Measurements from ENCODE around the gene ELMOD3. TPM values are rescaled to one million over a fixed set of nuclear protein-coding genes. Genes with fewer than 3 reads are reported as not detected.
"Not testable (repeated sequence)": the region's sequence is repeated elsewhere in the genome, so short reads cannot be mapped to it uniquely, and the experiment has no call there.

The ELMOD3 gene
- total RNA-seq, 1 donor from 2014 or later: 25.4 TPM

GRCh38 chr2:85340034-85340892 is 14.3 kb upstream of the ELMOD3 start:
- TF ChIP-seq CTCF (IDR thresholded peaks at IDR 0.05): no peak
- Mint-ChIP-seq H3K27me3 (no peaks in the 10 kb centered on the region), H3K9me3 (no peaks in the 10 kb centered on the region), H3K4me1 (no peaks in the 10 kb centered on the region), H3K27ac (no peak overlapping the region), H3K4me3 (no peak overlapping the region), H3K36me3 (ENCODE audit: low read depth) (peaks cover 28% of the 10 kb centered on the region)
- POLR2A ChIA-PET: no interaction called here
- intact Hi-C loops (cut with micrococcal nuclease): no loop called here
- no peak for DNase-seq
- no peak for ATAC-seq (ENCODE audit: low read depth)
- CTCF ChIA-PET: interaction anchor here (1.6 kb wide), 1 partner anchor 212 kb away, joined by 3 read pairs; no protein-coding TSS in a partner anchor

GRCh38 chr2:85341269-85342029 is 13.1 kb upstream of the ELMOD3 start:
- Mint-ChIP-seq H3K4me1 (no peaks in the 10 kb centered on the region), H3K9me3 (no peaks in the 10 kb centered on the region), H3K27me3 (no peaks in the 10 kb centered on the region), H3K4me3 (no peak overlapping the region), H3K36me3 (ENCODE audit: low read depth) (peaks cover 38% of the 10 kb centered on the region), H3K27ac (no peak overlapping the region)
- no peak for TF ChIP-seq CTCF (IDR thresholded peaks at IDR 0.05)
- intact Hi-C loops (cut with micrococcal nuclease): no loop called here
- ChIA-PET POLR2A (interaction anchor here (0.8 kb wide), 1 partner anchor 274 kb away, joined by 3 read pairs; no protein-coding TSS in a partner anchor), CTCF (no interaction called here)
- DNase-seq (no peak), ATAC-seq (ENCODE audit: low read depth) (no peak)

- Mint-ChIP-seq H3K36me3 (ENCODE audit: low read depth) (peaks cover 44% of the 10 kb centered on the region), H3K27me3 (no peaks in the 10 kb centered on the region), H3K27ac (no peak overlapping the region), H3K4me1 (no peaks in the 10 kb centered on the region), H3K4me3 (no peak overlapping the region), H3K9me3 (no peaks in the 10 kb centered on the region)
- ATAC-seq (ENCODE audit: low read depth): no peak
- intact Hi-C loops (cut with micrococcal nuclease): no loop called here
- POLR2A ChIA-PET: interaction anchor here (0.8 kb wide), 1 partner anchor 273 kb away, joined by 3 read pairs; no protein-coding TSS in a partner anchor
- CTCF ChIA-PET: no interaction called here
- no peak for DNase-seq
- no peak for TF ChIP-seq CTCF (IDR thresholded peaks at IDR 0.05)
Measured at GRCh38 chr2:85342156-85342555, 12.4 kb upstream of the ELMOD3 start.

- CTCF ChIA-PET, H3K4me3 Mint-ChIP-seq: not testable (repeated sequence)
Measured at GRCh38 chr2:85343207-85343895, 11.2 kb upstream of the ELMOD3 start.

GRCh38 chr2:85344356-85344954 is 10.1 kb upstream of the ELMOD3 start:
- POLR2A ChIA-PET: interaction anchor here (1.5 kb wide), 1 partner anchor 10 kb away, joined by 4 read pairs; the partner anchor contains the start of genes ELMOD3 and RETSAT
- H3K27me3 Mint-ChIP-seq: no peaks in the 10 kb centered on the region
- H3K4me3 Mint-ChIP-seq: no peak overlapping the region
- H3K36me3 Mint-ChIP-seq (ENCODE audit: low read depth): peaks cover 54% of the 10 kb centered on the region
- H3K4me1 Mint-ChIP-seq: no peaks in the 10 kb centered on the region
- CTCF ChIA-PET: no interaction called here
- DNase-seq (no peak), ATAC-seq (ENCODE audit: low read depth) (no peak)
- TF ChIP-seq CTCF (IDR thresholded peaks at IDR 0.05): no peak
- H3K9me3 Mint-ChIP-seq: no peaks in the 10 kb centered on the region
- H3K27ac Mint-ChIP-seq: no peak overlapping the region
- intact Hi-C loops (cut with micrococcal nuclease): no loop called here

More at GRCh38 chr2:85343207-85343895, 11.2 kb upstream of the ELMOD3 start:
- H3K27me3 Mint-ChIP-seq; DNase-seq; ATAC-seq (ENCODE audit: low read depth); H3K27ac Mint-ChIP-seq; H3K4me1 Mint-ChIP-seq; POLR2A ChIA-PET; H3K9me3 Mint-ChIP-seq: not testable (repeated sequence)
- intact Hi-C loops (cut with micrococcal nuclease): loop anchor here (1.0 kb wide), 1 partner anchor 28 kb away; no protein-coding TSS in a partner anchor
- H3K36me3 Mint-ChIP-seq (ENCODE audit: low read depth): peaks cover 51% of the 10 kb centered on the region
